ENCODE measurements around the gene SLC37A2. TPM values are rescaled to one million over a fixed set of nuclear protein-coding genes. Genes with fewer than 3 reads are reported as not detected.
A peak's percentile ranks its signal among the peaks of the same experiment; 100 is the strongest.

SLC37A2 gene
- total and polyA plus RNA-seq, 2 of the 4 experiments (the other 2 are of a cell fraction): 0.72 to 1.1 TPM

DNA sequence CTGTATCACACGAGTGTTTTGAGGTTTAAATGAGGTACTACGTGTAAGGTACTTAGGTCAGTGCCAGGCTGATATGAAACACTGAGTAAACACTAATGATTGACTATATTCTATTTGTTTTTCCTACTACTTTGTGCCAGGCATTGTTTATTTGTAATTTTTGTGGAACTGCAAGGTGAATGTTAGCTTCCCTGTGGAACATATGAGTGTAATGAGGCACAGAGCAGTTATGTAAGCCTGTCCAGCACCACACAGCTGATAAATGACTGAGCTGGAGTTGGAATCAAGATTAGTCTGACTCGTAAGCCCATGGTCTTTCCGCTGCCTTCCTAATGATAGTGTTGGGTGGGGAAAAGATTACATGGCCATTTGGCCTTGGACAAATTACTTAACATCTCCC, 5.9 kb downstream of the SLC37A2 start:
- H3K9me1 ChIP-seq (ENCODE audit: insufficient read depth, low read length): peaks cover 20% of the 10 kb centered on the region
- no peaks in the 10 kb centered on the region for H3K36me3 ChIP-seq (ENCODE audit: control insufficient read depth, insufficient read depth, low read length)
- no peak overlapping the region for H3K4ac ChIP-seq (ENCODE audit: low read depth, low read length)
- ChIA-PET POLR2A (ENCODE audit: unreplicated experiment) (no interaction called here), CTCF (interaction anchor here (1.5 kb wide), 1 partner anchor 9 kb away, joined by 3 read pairs; no protein-coding TSS in a partner anchor)
- intact Hi-C loops (cut with micrococcal nuclease): no loop called here
- no peak overlapping the region for H3K14ac ChIP-seq (replicated peaks; ENCODE audit: low read depth, low read length)
- H4K8ac ChIP-seq (ENCODE audit: low read depth in 2 of 2, low read length in 2 of 2): no peak overlapping the region
- H3K4me3 ChIP-seq (ENCODE audit: insufficient read depth, low read depth, low read length): no peak overlapping the region
- H2BK20ac ChIP-seq (ENCODE audit: low read depth, low read length): no peak overlapping the region
- no peak overlapping the region for H3K27ac ChIP-seq (ENCODE audit: insufficient read depth, low read length)
- TF ChIP-seq CEBPB (IDR thresholded peaks at IDR 0.05; ENCODE audit: low read depth, low read length): no peak
- no peak for TF ChIP-seq FOS (IDR thresholded peaks at IDR 0.05; ENCODE audit: low read depth, low read length)
- no peak for TF ChIP-seq CHD1 (IDR thresholded peaks at IDR 0.05; ENCODE audit: low read depth, low read length)
- no peak for TF ChIP-seq RFX5 (IDR thresholded peaks at IDR 0.05; ENCODE audit: low read depth, low read length)
- no peak for TF ChIP-seq MAZ (IDR thresholded peaks at IDR 0.05; ENCODE audit: borderline replicate concordance, low read depth, low read length)
- no peak for TF ChIP-seq USF2 (IDR thresholded peaks at IDR 0.05; ENCODE audit: low read depth, low read length)
- no peak for TF ChIP-seq MAFK (IDR thresholded peaks at IDR 0.05; ENCODE audit: low read depth, low read length)
- TF ChIP-seq, protein P1, sequence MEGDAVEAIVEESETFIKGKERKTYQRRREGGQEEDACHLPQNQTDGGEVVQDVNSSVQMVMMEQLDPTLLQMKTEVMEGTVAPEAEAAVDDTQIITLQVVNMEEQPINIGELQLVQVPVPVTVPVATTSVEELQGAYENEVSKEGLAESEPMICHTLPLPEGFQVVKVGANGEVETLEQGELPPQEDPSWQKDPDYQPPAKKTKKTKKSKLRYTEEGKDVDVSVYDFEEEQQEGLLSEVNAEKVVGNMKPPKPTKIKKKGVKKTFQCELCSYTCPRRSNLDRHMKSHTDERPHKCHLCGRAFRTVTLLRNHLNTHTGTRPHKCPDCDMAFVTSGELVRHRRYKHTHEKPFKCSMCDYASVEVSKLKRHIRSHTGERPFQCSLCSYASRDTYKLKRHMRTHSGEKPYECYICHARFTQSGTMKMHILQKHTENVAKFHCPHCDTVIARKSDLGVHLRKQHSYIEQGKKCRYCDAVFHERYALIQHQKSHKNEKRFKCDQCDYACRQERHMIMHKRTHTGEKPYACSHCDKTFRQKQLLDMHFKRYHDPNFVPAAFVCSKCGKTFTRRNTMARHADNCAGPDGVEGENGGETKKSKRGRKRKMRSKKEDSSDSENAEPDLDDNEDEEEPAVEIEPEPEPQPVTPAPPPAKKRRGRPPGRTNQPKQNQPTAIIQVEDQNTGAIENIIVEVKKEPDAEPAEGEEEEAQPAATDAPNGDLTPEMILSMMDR (conservative IDR thresholded peaks at IDR 0.05; ENCODE audit: low read depth, low read length): no peak
- no peak for TF ChIP-seq BHLHE40 (IDR thresholded peaks at IDR 0.05; ENCODE audit: low read depth, low read length)
- no peak for TF ChIP-seq ELK1 (IDR thresholded peaks at IDR 0.05; ENCODE audit: borderline replicate concordance, low read depth, low read length)
- H3K56ac ChIP-seq (ENCODE audit: extremely low read depth, insufficient read depth, low read length): no peak overlapping the region
- H2AFZ ChIP-seq (replicated peaks; ENCODE audit: low read length, poor library complexity): no peak overlapping the region
- no peak overlapping the region for H2AK5ac ChIP-seq (ENCODE audit: low read depth, low read length)
- H3K9ac ChIP-seq (ENCODE audit: low read depth, low read length): no peak overlapping the region
- no peaks in the 10 kb centered on the region for H3K9me3 ChIP-seq (ENCODE audit: control insufficient read depth, insufficient read depth, low read length)
- H4K20me1 ChIP-seq (ENCODE audit: insufficient read depth, low read length): no peaks in the 10 kb centered on the region
- no peak overlapping the region for H2BK5ac ChIP-seq (ENCODE audit: low read depth, low read length, poor library complexity, severe bottlenecking)
- no peak overlapping the region for H4K5ac ChIP-seq (ENCODE audit: low read depth, low read length)
- BruUV-seq (replicated peaks): no TSS peak
- H3K4me2 ChIP-seq (ENCODE audit: low read depth, low read length): no peak overlapping the region
- no peak overlapping the region for H2BK120ac ChIP-seq (ENCODE audit: low read depth, low read length)
- ATAC-seq (ENCODE audit: low read depth) (no peak), DNase-seq (peak; percentile 22)
- no peak overlapping the region for H4K91ac ChIP-seq (ENCODE audit: insufficient read depth, low read depth, low read length)
- no peaks in the 10 kb centered on the region for H3K27me3 ChIP-seq (ENCODE audit: control insufficient read depth, insufficient read depth, low read length)
- H3K79me1 ChIP-seq (ENCODE audit: low read depth in 1 of 2, low read length in 2 of 2): no peaks in the 10 kb centered on the region
- no CpG with 5 or more reads among the region's 4 CpGs for WGBS, 2 experiments (ENCODE audit: extremely low coverage in 2 of 2, insufficient read length in 1 of 2)
- peaks cover 15% of the 10 kb centered on the region for H3K4me1 ChIP-seq (ENCODE audit: control insufficient read depth, insufficient read depth, low read length)
- dilution Hi-C loops (cut with HindIII; ENCODE audit: low sequenced_read_pairs, unreplicated experiment): no loop called here
- no peak overlapping the region for H3K23ac ChIP-seq (ENCODE audit: low read depth, low read length)
- no peak overlapping the region for H3K18ac ChIP-seq (ENCODE audit: low read depth, low read length)
- in situ Hi-C loops (cut with MboI; ENCODE audit: low sequenced_read_pairs): no loop called here
- H2BK15ac ChIP-seq (ENCODE audit: low read depth, low read length): no peak overlapping the region
- H2AK9ac ChIP-seq (replicated peaks; ENCODE audit: low read depth, low read length, poor library complexity): no peak overlapping the region

All from IMR-90 (cell line).